HG03025 (cell line): ENCODE results near the gene OMP.
"Not testable (repeated sequence)": the region's sequence is repeated elsewhere in the genome, so short reads cannot be mapped to it uniquely, and the experiment has no call there.

Experiments
- ATAC-seq: cut with Tn5 transposase; IDR thresholded peaks from one replicate; pipeline ENCODE4 v1.9.1; 2021; ENCODE audit warnings: mild to moderate bottlenecking, moderate library complexity; ENCODE audit not compliant: unreplicated experiment, low FRiP score

The OMP gene

DNA sequence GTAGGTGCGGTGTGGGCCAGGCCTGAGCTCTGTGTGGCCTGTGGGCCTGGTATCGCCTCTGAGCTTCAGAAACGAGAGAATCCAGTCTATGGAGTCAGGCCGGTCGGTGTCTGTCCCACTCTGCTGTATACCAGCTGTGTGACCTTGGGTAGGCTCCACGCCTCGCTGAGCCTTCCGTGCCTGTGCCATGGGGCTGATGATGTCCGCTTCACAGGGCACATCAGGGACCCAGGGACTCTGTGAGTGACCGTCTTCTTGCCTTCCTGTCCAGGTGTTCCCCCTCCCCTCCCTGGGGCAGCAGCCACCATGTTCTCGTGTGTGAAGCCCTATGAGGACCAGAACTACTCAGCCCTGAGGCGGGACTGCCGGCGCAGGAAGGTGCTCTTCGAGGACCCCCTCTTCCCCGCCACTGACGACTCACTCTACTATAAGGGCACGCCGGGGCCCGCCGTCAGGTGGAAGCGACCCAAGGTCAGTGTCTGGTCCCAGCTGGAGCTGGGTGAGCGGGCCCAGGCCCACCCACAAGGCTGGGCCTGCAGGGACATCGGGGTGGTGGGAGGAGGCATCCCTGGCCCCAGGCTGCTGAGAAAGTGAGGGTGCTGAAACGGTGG, 18.0 kb upstream of the OMP start:
- ATAC-seq = no peak

DNA sequence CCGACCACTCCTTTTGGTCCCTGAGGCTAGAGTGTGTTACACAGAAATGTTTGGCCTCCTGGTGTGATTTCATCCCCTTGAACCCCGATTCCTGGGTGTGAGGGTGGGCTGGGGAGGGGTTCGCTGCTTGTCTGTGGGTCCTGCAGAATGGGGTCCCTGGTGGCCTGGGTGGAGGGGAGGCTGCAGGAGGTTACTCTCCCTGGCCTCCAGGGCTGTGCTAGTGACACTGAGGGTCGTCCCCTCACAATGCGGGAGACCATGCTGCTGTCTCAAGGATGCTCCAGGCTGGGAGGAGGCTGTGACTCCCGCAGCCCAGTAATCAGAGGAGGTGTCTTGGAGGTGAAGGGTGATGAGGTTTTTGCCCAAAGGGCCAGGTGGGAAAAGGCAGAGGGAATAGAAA, 17.0 kb upstream of the OMP start:
- no peak for ATAC-seq

DNA sequence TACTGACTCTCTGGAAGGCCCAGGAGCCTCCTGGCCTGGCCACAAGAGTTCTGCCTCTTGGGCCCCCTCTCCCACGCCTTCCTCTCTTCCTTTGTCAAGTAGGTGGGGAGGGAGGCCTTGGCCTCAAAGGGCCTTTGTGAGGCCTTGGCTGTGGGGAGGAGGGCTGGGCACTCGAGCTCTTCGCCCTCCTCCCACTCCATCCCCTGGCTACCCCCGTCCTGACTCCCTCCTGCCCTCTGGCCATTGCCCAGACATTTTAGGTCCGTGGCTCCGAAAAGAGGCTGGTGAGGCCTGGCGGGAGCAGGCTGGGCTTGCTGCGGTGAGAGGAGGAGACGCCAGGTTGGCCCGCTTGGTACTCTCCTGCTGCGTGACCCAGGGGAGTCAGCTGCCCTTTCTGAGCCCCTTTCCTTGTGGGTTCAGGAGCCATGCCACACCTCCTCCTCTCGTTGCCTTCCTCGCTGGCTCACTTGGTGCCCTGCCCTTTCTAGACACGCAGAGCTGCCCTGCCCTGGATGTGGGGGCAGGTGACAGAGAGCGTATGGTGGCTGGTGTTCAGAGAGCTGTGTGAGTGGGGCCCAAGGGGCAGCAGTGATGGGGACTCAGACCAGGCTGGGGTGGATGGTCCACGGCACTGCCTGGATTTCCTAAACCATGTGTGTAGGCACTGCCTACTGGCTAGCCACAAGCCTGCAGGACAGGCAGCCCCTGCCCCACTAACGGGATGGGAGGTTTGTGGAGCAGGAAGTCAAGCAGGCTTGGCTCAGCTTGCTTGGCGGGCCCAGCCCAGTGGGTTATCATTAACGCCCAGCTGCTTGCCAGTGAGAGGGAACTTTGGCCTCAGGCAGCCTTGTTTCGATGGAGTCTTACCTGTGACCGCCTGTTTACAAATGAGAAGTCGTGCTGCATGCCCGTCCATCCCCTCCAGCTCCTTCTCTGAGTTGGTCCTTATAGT, 15.8 kb upstream of the OMP start:
- ATAC-seq = no peak

DNA sequence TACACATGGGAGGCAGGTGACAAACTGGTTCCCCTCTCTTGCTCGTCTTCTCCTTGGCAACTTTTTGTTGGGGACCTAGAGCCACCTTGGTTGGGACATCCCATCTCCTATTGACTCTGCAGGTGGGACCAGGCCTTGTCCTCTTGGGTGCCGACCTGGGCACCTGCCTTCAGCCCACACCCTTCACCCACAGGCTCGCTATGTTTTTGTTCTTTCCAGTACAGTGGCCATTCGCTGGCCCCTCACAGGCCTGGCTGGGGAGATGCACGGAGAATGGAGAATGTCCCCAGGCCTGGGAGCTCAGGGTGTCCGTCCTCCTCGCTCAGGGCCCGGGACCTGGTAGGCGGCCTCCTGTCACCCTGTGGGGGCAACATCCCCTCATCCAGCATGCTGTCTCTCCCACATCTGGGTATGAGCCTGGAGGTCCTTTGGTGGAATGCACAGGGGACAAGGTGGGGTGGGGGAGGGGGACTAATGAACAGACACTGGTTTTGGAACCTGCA, 14.9 kb upstream of the OMP start:
- ATAC-seq = no peak

DNA sequence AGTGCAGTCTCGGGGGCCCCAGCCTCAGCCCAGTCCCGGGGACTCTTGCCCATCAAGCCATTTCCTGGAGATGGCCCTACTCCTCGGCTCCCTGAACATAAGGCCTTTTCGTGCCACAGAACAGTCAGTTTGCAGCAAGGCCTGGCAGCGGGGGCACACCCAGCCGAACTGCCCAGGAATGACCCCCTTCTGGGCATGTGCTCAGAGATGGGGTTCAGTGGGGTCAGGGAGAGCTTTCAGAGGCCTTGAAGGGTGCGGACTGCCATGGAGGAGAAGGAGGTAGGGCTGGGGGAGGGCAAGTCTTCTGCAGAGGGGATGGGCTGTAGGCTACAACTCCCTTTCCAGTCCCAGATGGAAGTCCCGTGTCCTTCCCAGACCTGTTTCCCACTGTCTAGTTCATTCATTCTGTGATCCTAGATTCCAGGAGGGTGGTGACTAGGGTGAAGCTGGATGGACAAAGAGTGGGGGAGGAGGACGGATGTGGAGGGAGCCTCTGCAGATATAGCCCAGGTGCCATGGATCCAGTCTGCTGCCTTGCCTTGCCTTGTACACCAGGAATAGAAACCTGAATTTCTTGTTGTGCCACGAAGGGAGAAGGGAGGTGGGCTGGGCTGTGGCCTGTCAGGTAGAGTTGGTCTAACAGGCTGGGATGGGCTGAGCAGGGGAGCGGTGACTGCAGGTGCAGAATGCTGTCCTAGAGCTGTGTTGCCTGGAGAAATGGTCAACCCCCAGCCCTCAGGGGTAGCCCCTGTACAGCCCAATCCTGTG, 14.2 kb upstream of the OMP start:
- ATAC-seq = no peak

DNA sequence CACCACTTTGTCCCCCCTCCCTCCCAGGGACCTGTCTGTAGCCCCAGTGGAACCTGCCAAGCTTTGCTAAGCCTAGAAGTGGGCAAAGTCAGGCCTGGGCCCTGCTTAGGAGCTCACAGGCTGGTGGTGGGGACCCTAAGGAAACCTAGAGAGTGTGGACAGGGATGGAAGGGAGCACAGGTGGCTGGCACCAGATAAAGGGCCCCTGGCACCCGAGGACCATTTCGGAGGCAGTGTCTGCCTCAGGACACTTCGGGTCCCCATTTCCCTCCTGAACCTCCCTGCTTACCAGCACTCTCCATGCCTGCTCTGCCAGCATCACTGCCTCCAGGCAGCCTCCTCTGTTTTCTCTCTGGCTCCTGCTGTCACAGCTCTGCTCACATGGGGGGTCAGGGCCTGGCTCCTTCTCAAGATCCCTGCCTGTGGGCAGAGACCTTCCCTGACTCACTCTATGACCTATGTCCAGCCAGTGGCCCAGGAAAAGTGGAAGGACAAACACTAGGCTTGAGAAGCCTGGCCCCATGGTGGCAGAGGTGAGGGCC, 13.6 kb upstream of the OMP start:
- ATAC-seq = no peak

DNA sequence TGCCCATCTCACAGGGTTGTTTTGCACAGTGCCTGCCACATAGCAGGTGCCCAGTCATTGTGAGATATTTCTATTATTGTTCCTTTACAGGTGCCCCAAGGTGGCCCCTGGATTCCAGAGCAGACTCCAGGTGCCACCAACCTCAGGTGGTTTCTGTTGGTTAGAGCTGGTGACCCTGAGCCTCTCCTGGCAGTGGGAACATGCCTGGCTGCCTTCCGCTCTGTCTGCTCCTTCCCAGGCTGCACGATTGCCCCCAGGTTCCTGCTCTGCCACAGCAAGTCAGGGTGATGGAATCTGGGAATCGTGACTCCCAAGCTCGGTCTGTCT, 12.6 kb upstream of the OMP start:
- ATAC-seq = no peak

DNA sequence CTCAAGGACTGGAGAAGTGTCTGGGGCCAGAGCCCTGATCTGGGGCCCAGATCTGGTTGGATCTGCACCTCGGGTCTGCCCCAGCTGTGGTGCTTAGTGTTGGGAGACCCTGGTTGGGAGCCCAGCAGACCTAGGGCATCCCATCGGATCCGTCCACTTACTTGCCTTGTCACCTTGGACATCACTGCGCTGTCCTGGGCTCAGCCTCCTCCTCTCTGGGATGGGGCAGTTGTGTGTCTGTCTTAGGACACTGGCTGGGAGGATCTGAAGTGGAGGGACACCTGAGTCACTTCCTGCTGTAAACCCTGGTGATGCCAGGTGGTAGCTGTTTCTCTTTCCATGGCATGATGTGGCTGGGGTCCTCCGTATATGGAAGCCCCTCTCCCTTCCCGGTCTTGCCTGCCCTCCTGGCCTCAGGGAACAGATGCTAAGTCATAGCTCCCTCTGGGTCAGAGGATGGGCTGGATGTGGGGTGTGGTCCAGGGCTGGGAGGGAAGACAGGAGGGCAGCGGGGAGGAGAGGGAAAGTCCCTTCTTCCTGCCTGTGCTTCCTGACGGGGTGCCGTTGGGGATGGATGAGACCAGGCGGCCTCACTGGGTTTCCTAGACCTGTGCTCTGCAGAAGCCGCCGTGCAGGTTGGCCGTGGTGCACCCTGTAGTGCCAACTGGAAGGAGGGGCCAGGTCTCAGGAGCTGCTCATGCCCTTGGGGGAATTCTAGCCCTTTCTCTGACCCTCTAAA, 12.1 kb upstream of the OMP start:
- ATAC-seq = no peak

DNA sequence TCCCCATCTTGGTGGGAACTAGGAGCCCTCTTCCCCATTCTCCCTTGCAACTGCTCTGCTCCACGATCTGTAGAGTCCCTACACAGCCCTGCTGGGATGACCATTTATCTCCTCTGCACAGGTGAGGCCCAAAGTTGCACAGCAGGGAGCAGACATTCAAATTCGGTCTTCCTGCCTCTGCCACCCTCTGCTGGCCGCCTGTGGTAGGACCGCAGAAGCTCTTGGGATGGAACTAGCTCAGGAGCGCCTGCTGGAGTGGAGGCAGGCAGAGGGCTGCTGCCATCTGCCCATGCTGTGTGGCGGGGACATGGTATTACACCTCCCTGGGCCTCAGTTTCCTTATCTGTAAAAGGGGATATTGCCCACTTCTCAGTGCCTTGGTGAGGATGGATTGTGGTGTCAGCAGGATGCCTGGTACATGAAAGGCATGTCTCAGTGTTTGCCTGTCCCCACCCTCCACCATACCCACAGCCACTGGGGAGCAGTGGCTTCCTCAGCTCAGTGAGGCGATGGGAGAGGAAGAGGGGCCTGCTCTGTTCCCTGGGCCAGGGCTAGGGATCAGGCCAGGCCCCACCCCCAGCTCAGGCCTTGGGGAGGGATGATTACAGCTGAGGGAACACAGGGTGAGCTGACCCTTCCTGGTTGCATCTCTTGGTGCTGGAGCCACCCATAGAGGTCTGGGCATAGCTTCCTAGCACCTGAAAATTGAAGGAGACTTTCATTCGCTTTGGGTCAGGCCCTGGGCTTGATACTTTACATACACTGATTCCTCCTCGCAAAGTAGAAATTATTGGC, 11.3 kb upstream of the OMP start:
- peak; percentile 65 for ATAC-seq

DNA sequence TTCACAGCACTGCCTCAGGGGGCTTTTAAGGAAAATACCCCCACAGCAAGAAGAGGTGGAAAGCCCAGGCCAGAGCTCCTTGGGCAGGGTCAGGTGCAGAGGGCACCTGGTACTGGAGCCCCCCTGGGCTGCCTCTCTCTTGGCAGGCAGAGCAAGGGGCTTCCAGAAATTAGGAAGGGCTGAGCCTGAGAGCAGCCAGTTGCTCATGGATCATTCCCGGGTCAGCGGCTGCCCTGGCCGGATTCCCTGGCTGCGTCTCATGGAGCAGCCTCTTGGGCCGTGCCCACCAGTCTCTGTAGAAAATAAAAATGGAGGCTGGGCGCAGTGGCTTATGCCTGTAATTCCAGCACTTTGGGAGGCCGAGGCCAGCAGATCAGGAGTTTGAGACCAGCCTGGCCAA, 10.3 kb upstream of the OMP start:
- no peak for ATAC-seq

DNA sequence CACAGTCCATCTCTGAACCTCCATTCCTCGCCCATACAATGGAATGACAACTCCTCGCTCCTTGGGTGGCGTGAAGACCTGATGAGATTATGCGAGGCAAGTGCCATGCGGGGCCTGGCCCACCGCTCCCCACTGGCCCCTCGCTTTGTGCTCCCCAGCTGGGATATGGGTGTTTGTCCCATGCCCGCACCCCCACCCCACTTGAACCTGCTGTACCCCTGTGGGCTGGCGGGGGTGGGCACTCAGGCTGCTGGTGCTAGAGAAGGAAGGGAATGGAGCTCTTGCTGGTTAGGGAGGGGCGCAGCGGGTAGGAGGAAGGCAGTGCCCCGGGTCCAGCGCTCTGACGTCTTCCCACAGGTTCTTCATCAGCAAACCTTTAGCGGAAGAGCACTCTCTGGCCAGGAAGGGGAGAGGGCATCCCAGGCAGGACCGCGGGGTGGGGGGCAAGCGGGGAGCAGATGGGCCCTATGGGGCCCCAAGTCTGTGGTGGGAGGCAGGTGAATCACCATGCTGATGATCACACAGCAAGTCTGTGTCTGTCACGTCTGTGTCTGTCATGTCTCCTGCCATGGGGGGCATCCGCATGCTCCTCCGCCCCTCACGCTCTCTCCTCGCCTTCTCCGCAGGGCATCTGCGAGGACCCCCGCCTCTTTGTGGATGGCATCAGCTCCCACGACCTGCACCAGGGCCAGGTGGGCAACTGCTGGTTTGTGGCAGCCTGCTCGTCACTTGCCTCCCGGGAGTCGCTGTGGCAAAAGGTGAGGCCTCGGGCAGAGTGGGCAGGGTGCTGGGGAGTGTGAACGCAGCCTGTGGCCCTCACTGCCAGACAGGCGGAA, 9.4 kb upstream of the OMP start:
- no peak for ATAC-seq

DNA sequence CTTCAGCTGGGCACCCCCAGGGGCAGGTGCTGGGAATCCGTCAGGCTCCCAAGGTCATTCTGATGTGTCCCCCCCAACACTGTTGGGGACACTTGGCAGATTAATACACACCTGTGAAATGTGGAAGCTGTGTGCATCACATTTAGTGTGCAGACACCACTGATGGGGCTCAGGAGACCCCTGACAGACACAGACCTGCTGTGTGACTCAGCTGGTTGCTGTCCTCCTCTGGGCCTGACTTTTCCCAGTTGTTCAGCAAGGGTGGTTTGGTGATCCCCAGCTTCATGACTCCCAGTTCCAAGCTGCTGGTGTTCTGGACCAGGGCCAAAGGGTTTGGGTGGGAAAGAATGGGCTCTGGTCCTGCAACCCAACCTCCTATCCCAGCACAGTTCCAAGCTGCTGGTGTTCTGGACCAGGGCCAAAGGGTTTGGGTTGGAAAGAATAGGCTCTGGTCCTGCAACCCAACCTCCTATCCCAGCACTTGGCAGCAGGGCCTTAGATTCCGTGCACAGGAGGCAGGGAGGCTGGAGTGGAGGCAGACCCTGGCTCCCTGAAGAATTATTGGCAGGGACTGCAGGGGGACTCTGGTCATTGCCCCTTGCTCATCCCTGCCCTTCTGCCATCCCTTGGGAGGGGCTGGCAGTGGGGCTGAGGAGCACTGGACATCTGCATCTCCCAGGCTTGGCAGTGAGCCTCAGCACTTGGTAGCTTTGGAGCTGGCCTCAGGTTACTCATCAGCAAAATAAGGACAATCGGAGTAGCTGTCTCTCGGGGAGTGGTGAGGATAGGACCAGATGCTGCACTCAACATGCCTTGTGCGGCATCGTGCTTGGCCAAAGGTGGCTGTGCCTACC, 8.4 kb upstream of the OMP start:
- no peak for ATAC-seq

DNA sequence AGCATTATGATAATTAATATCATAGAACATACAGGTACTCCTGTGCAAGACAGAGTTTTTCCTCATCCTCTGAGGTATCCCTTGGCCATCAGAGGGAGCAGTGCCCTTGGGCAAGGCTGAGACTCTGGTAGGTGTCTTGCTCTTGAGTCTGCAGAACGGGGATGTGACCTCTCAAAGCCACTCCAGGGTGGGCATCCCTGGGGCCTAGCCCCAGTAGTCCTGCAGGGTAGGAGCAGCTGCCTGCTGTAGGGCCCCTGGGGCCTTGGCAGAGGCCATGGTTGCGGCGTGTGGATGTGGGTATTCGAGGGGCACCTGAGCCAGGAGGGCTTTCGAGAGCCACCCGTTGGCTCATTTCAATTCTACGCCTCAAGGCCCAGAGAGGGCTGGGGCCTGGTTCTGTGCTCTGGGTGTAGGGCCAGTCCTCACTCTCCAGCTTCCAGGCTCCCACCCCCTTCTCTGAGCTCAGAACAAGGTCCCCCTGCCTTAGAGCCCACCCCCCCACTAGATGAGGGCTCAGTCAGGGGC, 7.7 kb upstream of the OMP start:
- ATAC-seq = no peak

DNA sequence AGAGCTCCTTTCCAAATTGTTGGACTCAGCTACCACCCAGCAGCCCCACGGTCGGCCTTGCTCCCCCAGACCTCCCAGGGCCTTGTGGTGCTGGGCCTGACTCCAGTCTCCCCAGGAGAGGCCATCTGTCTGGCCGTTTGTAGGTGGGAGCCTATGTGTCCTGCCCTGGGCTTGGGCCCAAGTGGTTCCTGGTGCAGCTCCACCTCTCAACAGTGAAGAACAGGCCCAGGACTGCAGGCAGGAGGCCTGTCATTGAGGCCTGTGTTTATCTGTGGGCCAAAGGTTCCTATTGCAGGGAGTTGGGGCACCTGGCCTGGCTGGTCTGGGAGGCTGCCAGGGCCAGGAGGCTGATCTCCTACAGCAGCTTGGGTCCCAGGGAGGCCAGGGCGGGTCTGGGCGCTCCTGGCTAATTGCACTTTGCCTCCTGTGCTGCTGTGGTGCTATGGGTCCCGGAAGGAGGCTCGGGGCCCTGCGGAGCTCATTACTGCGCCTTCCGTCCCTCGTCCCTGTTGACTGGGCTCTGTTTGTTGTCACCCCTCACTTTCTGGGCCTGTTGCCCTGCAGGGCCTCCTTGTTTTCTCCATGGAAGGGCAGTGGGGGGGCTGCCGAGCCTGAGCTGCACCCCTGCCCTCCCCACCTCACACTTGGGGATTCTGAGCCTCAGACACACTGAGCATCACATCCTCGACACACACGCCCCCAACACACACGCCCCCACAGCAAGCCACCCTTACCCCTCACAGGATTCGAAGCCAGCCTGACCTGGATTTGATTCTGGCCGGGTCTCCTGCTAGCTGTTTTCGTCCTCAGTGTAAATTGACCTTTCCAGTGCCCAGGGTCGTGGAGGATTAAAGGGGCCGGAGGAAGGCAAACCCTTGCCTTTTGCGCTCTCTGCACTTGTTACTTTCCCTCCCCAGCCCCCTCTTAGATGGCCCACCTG, 6.8 kb upstream of the OMP start:
- no peak for ATAC-seq

DNA sequence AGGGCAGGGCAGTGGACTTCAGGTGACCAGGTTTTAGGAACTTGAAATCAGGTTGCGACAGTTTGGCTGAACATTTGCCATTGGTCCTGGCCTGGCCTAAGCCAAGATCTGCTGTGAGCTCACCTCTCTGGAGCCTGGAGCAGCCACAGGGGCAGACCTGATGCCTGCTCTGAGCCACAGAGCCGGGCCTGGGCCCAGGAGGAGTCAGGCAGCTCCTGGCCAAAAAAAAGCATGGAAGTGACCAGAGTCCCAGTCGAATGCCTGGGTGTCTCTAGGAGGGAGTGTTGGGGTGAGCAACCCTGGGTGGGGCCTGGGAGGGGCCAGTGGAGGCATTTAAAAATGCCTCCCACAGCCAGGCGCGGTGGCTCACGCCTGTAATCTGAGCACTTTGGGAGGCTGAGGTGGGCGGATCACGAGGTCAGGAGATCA, 6.0 kb upstream of the OMP start:
- no peak for ATAC-seq

DNA sequence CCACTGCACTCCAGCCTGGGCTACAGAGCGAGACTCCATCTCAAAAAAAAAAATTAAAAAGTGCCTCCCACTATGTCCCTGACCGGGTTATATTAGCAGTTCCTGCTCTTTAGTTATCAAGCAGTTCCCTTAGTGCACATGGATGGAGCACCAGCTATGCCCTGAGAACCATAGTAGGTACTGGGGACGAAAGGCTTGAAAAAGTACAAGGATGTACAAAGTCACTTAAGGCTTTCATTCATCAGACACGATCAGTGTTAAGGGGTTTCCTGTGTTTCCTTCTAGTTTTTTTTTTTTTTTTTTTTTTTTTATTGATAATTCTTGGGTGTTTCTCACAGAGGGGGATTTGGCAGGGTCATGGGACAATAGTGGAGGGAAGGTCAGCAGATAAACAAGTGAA, 5.5 kb upstream of the OMP start:
- not testable (repeated sequence) for ATAC-seq
